Type B pancreatic cell (in vitro differentiated cells): Measurements from ENCODE around the gene ATXN2. TPM values are rescaled to one million over a fixed set of nuclear protein-coding genes. Genes with fewer than 3 reads are reported as not detected.
A peak's percentile ranks its signal among the peaks of the same experiment; 100 is the strongest.

Experiments
- DNase-seq: peaks from one replicate; pipeline ENCODE4 v3.0.0; 2021; ENCODE audit warnings: mixed read lengths; ENCODE audit not compliant: unreplicated experiment; ENCODE audit errors: extremely low spot score
- H3K27ac Mint-ChIP-seq: 2 replicates; pipeline ENCODE4 v1.8.0; 2021; ENCODE audit warnings: mild to moderate bottlenecking, mixed read lengths
- H3K27me3 Mint-ChIP-seq: 2 replicates; pipeline ENCODE4 v1.8.0; 2021; ENCODE audit warnings: mixed read lengths
- H3K36me3 Mint-ChIP-seq: 2 replicates; pipeline ENCODE4 v1.8.0; 2021; ENCODE audit warnings: mixed read lengths
- H3K4me1 Mint-ChIP-seq: one replicate; pipeline ENCODE4 v1.8.0; 2021; ENCODE audit warnings: mixed read lengths; ENCODE audit not compliant: unreplicated experiment
- H3K4me3 Mint-ChIP-seq: 2 replicates; pipeline ENCODE4 v1.8.0; 2021; ENCODE audit warnings: mild to moderate bottlenecking, mixed read lengths
- H3K9me3 Mint-ChIP-seq: 2 replicates; pipeline ENCODE4 v1.8.0; 2021; ENCODE audit warnings: mixed read lengths
- CTCF ChIP-seq: fragments of 200-600 bp; sonication (generic); conservative IDR thresholded peaks from 2 replicates; pipeline ENCODE4 v1.5.0; 2021; ENCODE audit warnings: antibody characterized with exemption, mild to moderate bottlenecking
- total RNA-seq: library from RNA; stranded (reverse); gene quantifications from 2 replicates; pipeline ENCODE4 v1.2.1, GENCODE V29; 2021; ENCODE audit warnings: low replicate concordance

ATXN2 gene
- total RNA-seq, 1 donor from 2014 or later, result 80.9 TPM

- TF ChIP-seq CTCF, result no peak
- Mint-ChIP-seq H3K4me1 (peaks cover 6% of the 10 kb centered on the region), H3K36me3 (peaks cover 11% of the 10 kb centered on the region), H3K9me3 (peaks cover 4% of the 10 kb centered on the region), H3K27me3 (no peaks in the 10 kb centered on the region), H3K4me3 (no peak overlapping the region), H3K27ac (no peak overlapping the region)
- DNase-seq, result no peak
These were observed 17.5 kb downstream of the ATXN2 start for GRCh38 chr12:111581434-111582132.

GRCh38 chr12:111580737-111581136, 18.4 kb downstream of the ATXN2 start:
- Mint-ChIP-seq H3K27me3 (no peaks in the 10 kb centered on the region), H3K36me3 (peaks cover 10% of the 10 kb centered on the region), H3K27ac (no peak overlapping the region), H3K9me3 (peaks cover 4% of the 10 kb centered on the region), H3K4me1 (peaks cover 5% of the 10 kb centered on the region), H3K4me3 (no peak overlapping the region)
- TF ChIP-seq CTCF, result no peak
- no peak for DNase-seq

GRCh38 chr12:111580119-111580425, 19.0 kb downstream of the ATXN2 start:
- Mint-ChIP-seq H3K27me3 (no peaks in the 10 kb centered on the region), H3K27ac (no peak overlapping the region), H3K9me3 (peaks cover 4% of the 10 kb centered on the region), H3K4me1 (peaks cover 6% of the 10 kb centered on the region), H3K36me3 (peaks cover 10% of the 10 kb centered on the region), H3K4me3 (no peak overlapping the region)
- no peak for TF ChIP-seq CTCF
- DNase-seq, result no peak

- H3K27me3 Mint-ChIP-seq, result no peaks in the 10 kb centered on the region
- no peak overlapping the region for H3K4me3 Mint-ChIP-seq
- TF ChIP-seq CTCF, result no peak
- H3K9me3 Mint-ChIP-seq, result peaks cover 4% of the 10 kb centered on the region
- DNase-seq, result no peak
- H3K27ac Mint-ChIP-seq, result peak overlapping the region; percentile 24
- peaks cover 16% of the 10 kb centered on the region for H3K4me1 Mint-ChIP-seq
- H3K36me3 Mint-ChIP-seq, result peaks cover 10% of the 10 kb centered on the region
These were observed 20.2 kb downstream of the ATXN2 start for GRCh38 chr12:111578971-111579340.

GRCh38 chr12:111578276-111578970, 20.7 kb downstream of the ATXN2 start:
- H3K27ac Mint-ChIP-seq, result peak overlapping the region; percentile 24
- peaks cover 4% of the 10 kb centered on the region for H3K9me3 Mint-ChIP-seq
- H3K36me3 Mint-ChIP-seq, result peaks cover 10% of the 10 kb centered on the region
- H3K27me3 Mint-ChIP-seq, result no peaks in the 10 kb centered on the region
- peaks cover 16% of the 10 kb centered on the region for H3K4me1 Mint-ChIP-seq
- H3K4me3 Mint-ChIP-seq, result no peak overlapping the region
- no peak for TF ChIP-seq CTCF
- no peak for DNase-seq
